ENCODE data around the gene SERPINA5.

The SERPINA5 gene

GRCh38 chr14:94562022-94562421 is 19.2 kb upstream of the SERPINA5 start:
- DNase-seq (ENCODE audit: low read depth, low spot score): no peak
- CTCF ChIA-PET: interaction anchor here (1.5 to 7.9 kb wide), 2 partner anchors 9 to 13 kb away, joined by 4 to 71 read pairs; no protein-coding TSS in a partner anchor
- no peak overlapping the region for H3K4me3 ChIP-seq (ENCODE audit: low read depth, low read length)
- no peak for TF ChIP-seq CTCF (IDR thresholded peaks at IDR 0.05; ENCODE audit: insufficient read depth, low read length, missing control alignments)
- POLR2A ChIA-PET: no interaction called here

GRCh38 chr14:94562941-94563883 is 18.0 kb upstream of the SERPINA5 start:
- CTCF ChIA-PET: interaction anchor here (0.6 to 7.9 kb wide), 2 partner anchors 14 to 116 kb away, joined by 3 to 71 read pairs; no protein-coding TSS in a partner anchor

GRCh38 chr14:94564381-94564780 is 16.8 kb upstream of the SERPINA5 start:
- no peak for DNase-seq (ENCODE audit: low read depth, low spot score)
- POLR2A ChIA-PET: no interaction called here
- no peak overlapping the region for H3K4me3 ChIP-seq (ENCODE audit: low read depth, low read length)
- CTCF ChIA-PET: interaction anchor here (1.8 kb wide), 1 partner anchor 15 kb away, joined by 13 read pairs; no protein-coding TSS in a partner anchor
- no peak for TF ChIP-seq CTCF (IDR thresholded peaks at IDR 0.05; ENCODE audit: insufficient read depth, low read length, missing control alignments)

More at GRCh38 chr14:94562941-94563883, 18.0 kb upstream of the SERPINA5 start:
- no peak overlapping the region for H3K4me3 ChIP-seq (ENCODE audit: low read depth, low read length)
- POLR2A ChIA-PET: no interaction called here
- TF ChIP-seq CTCF (IDR thresholded peaks at IDR 0.05; ENCODE audit: insufficient read depth, low read length, missing control alignments): no peak
- no peak for DNase-seq (ENCODE audit: low read depth, low spot score)

- no peak overlapping the region for H3K4me3 ChIP-seq (ENCODE audit: low read depth, low read length)
- CTCF ChIA-PET: interaction anchor here (1.1 to 1.5 kb wide), 3 partner anchors 18 to 134 kb away, joined by 4 to 7 read pairs (median 6); no protein-coding TSS in a partner anchor
- no peak for TF ChIP-seq CTCF (IDR thresholded peaks at IDR 0.05; ENCODE audit: insufficient read depth, low read length, missing control alignments)
- DNase-seq (ENCODE audit: low read depth, low spot score): no peak
- POLR2A ChIA-PET: no interaction called here
Measured at GRCh38 chr14:94568186-94568585, 13.0 kb upstream of the SERPINA5 start.

- DNase-seq (ENCODE audit: low read depth, low spot score): no peak
- no peak for TF ChIP-seq CTCF (IDR thresholded peaks at IDR 0.05; ENCODE audit: insufficient read depth, low read length, missing control alignments)
- CTCF ChIA-PET: interaction anchor here (1.0 to 2.0 kb wide), 3 partner anchors 14 to 136 kb away, joined by 3 to 9 read pairs (median 4); no protein-coding TSS in a partner anchor
- POLR2A ChIA-PET: no interaction called here
- no peak overlapping the region for H3K4me3 ChIP-seq (ENCODE audit: low read depth, low read length)
Measured at GRCh38 chr14:94569381-94570001, 11.7 kb upstream of the SERPINA5 start.

GRCh38 chr14:94570002-94570400 is 11.2 kb upstream of the SERPINA5 start:
- ChIA-PET POLR2A (no interaction called here), CTCF (interaction anchor here (1.0 to 2.0 kb wide), 2 partner anchors 14 to 21 kb away, joined by 3 to 9 read pairs; no protein-coding TSS in a partner anchor)
- no peak for DNase-seq (ENCODE audit: low read depth, low spot score)
- no peak for TF ChIP-seq CTCF (IDR thresholded peaks at IDR 0.05; ENCODE audit: insufficient read depth, low read length, missing control alignments)
- no peak overlapping the region for H3K4me3 ChIP-seq (ENCODE audit: low read depth, low read length)

Data from AG04449 (cell line).